GM19328 (cell line): ENCODE measurements around the gene EVA1A.

Experiments
- ATAC-seq: cut with Tn5 transposase; IDR thresholded peaks from one replicate; pipeline ENCODE4 v1.9.1; 2021; ENCODE audit warnings: mild to moderate bottlenecking, moderate library complexity; ENCODE audit not compliant: unreplicated experiment

EVA1A gene

DNA sequence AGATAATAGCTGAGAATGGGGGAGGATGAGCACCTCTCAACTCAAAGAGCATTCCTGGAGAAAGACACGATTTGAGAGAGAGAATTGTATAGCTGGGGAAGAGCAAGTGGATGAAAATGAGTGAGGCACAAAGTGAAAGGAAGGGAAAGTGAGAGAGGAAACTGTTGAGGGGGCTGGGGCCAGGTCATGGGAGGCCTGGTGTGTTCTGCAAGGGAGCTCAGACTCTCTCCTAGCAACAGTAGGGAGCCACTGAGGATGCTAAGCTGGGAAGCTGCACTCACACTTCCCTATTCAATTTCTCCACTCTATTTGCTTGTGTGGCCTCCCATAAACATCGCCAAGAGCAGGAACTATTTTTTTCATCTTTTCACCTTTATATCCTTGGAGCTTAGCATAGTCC, 14.8 kb downstream of the EVA1A start:
- no peak for ATAC-seq

DNA sequence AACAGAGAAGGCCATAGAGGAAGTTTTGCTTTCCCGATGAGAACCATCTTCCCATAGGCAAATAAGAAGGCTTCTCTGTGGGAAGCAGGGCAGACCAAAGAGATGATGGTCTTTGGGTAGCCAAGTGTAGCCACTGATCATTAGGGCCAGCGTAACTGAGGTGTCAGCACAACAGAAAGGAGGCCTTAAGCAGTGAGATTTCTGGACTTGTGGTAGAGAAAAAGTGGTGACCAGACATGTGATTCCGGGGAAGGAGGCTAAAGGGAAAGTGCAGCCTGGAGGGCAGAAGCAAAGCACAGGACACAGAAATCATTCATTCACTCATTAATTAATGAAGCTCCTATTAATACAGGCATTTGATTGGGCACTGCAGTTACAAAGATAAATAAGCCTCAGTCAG, 15.4 kb downstream of the EVA1A start:
- ATAC-seq: no peak

DNA sequence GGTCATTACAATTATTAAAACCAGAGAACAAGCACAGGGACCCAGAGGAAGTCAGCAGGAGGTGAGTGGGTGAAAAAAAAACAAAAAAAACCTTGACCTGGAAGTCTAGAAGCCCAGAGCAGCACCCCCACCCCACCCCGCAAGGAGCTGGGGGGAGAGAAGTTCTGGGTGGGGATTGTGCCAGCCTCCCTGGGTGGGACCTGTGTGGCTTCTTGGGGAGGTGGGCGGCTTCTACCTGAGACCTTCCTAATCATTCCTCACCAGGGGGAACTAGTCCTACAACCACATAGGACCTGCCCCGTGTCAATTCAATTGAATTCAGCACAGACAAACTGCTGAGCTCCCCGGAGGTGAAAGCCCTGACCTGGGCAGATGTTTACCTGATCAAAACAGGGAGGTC, 17.3 kb downstream of the EVA1A start:
- no peak for ATAC-seq

DNA sequence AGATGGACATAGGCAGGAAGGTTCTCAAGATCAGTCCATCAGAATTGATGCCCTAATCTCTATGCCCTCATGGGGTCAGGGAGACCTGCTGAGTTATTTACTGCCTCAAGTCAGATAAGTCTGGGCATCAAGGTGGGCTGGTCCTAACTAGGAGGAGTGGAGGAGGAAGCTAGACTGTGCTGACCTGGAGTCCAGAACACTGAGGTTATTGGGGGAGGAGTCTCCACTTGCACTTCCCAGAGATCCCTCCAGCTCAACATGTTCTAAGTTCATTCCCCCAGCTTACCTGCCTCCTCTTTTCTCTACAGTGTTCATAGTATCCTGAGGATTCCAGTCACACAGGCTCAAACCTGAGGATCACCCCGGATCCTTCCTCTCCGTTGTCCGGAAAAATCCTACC, 19.3 kb downstream of the EVA1A start:
- no peak for ATAC-seq

DNA sequence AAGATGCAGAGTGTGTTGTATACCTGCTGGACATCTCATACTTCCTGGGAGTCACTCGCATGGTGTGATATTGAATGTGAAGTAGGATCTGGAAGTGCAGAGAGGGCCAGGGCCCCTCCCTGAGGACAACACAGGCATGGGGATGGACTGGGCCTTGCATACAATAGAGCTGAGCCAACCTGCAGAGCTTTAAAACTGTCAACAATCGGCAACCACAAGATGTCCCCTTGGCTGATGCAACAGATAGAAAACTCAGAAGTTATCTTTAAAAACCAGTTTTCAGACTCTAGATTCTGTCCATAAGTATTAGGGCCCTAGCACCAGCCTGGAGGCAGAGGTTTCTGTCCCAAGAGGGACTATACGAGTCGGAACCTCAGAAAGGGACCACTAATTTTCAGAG, 19.7 kb downstream of the EVA1A start:
- ATAC-seq: no peak

DNA sequence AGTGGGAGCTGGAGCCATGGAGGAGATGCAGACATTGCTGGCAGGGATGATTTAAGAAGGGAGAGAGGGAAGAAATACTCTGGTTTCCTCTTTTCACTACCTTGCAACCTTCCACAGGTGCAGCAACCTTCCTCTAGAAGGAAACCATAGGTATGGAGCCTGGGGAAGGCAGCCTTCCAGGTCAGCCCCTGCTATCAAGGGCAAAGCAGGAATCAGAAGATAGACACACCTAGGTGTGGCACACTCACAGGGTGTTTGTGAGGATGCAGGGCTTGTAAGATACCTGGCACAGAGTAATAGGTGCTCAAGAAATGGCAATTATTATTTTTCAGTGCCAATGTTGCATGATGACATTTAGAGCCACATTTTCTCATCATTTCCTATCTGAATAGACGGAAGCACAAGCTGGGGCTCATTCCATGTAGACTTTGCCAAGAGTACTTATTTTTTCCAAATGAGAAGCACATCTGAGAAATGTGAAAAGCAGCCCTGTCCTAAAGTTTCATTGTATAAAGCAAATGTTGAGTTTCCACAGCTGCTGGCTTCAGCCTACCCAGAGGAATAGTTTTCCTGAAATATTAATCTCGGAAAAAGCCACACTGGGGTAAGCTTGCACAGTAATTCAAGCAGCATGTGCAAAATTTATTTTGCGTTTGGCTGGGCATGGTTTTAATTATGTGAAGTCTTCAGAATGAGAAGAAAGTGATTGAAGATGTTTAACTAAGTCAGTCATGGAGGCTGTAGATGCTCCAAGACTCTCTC, 20.6 kb downstream of the EVA1A start:
- ATAC-seq: no peak

DNA sequence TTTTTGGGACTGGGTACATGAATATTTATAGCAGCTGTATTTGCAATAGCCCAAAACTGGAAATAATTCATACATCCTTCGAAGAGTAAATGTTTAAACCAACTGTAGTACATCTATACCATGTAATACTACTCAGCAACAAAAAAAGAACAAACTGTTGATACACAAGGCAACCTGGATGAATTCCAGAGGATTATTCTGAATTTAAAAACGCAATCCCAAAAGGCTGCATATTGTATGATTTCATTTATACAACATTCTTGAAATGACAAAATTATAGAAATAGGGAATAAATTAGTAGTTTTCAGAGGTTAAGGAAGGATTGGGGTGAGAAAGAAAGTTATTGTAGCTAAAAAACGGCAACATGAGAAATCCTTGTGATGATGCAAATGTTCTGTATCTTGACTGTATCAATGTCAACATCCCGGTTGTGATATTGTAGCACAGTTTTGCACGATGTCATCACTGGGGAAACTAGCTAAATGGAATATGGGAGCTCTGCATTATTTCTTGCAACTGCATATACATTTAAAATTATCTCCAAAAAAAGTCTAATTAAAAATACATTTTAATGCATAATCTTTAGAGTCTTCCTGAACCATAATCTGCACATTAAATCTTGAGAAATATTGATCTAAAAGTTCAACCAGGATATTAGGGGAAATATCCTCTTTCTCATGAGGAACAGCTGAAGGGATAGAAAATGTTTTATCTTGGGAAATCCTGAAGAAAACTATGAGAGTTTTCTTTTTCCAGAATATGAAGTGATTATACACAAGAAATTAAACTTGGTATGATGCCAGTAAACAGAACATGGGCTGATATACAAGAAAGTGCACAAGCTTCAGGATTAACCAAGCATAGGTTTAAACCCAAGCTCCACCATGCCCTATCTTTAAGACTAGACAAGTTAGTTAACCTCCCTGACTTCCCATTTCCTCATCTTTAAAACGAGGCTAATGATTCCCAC, 21.9 kb downstream of the EVA1A start:
- no peak for ATAC-seq

DNA sequence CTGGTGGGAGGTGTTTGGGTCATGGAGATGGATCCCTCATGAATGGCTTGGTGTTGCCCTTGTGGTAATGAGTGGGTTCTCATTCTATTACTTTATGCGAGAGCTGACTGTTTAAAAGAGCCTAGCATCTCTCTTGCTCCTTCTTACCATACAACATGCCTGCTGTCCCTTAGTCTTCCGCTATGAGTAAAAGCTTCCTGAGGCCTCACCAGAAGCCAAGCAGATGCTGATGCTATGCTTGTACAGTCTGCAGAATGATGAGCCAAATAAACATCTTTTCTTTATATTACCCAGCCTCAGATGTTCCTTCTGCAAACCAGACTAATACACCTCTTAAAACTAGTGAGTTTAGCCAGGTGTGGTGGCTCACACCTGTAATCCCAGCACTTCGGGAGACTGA, 23.1 kb downstream of the EVA1A start:
- no peak for ATAC-seq

DNA sequence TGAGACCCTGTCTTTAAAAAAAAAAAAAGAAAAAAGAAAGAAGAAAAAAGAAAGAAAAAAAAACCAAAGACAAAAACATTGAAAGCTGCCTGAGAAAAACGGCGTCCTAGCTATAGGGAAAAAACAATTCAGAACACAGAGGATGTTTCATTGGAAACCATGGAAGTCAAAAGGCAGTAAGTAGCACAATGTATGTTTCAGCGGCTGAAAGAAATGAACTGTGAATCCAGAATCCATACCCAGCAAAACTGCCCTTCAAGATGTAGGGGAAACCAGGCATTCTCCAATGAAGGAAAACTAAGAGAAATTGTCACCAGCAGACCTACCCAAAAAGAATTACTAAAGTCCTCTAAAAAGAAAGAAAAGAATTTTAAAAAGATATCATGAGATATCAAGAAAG, 27.6 kb downstream of the EVA1A start:
- ATAC-seq: no peak

DNA sequence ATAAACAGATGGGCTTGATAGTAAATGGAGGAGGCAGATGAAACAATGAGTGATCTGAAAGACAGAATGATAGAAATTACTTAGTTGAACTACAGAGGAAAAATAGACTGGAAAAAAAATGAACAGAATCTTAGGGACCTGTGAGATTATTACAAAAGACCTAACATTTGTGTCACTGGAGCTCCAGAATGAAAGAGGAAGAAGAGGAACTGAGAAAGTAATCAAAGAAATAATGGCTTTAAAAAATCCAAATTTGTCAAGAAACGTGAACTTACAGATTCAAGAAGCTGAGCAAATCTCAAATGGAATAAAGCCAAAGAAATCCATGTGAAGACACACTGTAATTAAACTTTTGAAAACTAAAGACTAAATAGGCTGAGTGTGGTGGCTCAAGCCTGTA, 28.3 kb downstream of the EVA1A start:
- no peak for ATAC-seq

DNA sequence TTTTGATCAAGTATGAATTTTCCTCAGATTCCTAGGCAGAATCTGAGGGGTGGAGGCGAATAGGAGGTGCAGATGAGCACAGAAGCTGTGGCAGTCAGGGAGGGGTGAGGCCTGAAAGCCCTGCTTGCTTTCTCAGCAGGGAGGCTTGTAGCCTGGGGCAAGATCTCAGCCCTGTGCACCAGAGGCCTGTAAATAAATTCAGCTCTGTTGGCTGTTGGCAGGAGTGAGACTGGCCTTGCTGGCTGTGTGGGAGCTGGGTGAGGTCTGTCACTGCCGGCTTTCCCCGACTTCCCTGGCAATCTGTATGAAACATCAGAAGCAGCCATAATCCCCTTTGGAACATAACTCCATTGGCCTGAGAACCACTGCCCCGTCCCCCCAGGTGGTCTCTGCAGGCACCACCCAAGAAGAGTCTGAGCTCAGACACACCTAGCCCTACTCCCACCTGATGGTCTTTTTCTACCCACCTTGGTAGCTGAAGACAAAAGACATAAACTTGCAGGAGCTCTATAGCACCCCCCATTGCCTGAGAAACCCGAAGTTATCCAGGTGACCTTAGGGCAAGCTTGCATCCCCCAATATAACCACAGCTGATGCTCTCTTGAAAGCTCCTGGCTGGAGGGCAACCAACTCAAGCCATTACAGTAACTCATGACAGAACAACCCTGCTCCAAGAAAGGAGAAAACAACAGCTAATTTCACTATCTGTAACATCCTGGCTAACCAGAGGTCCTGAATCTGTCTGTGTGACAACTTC, 32.3 kb downstream of the EVA1A start:
- ATAC-seq: no peak

DNA sequence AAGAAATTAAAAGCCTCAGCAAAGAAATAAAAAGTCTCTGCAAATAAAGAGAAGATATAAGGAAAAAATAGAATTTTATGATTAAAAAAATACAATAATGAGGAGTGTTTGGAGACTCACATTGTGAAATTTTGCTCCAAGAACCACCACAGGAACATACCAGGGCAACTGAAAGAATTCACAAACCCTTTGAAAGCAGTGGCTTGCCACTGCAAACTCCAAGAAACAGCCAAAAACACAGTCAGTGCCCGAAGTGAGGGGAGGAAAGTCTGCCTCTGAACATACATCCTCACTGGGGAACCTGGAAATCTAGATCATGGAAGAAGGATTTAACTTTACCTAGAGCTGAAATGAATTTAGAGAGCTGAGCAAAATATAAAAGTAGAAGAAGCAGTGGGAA, 33.1 kb downstream of the EVA1A start:
- ATAC-seq: no peak

DNA sequence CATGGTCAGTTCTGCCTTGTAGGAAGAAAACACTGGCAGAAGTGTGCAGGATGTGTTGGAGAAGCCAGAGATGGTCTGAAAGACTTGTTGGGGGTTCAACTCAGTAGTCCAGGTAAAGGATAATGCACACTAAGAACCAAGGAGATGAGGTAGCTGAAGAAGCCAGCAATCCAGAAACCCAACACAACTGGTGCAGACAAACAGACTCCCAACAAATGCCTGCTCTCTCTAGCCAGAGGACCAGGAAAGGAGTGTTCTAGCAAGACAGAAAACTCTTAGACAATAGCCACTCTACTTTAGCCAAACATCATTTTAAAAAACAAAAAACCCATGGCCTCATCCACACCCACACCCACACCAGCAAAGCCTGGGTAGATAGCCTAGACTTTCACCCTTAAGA, 33.9 kb downstream of the EVA1A start:
- no peak for ATAC-seq

DNA sequence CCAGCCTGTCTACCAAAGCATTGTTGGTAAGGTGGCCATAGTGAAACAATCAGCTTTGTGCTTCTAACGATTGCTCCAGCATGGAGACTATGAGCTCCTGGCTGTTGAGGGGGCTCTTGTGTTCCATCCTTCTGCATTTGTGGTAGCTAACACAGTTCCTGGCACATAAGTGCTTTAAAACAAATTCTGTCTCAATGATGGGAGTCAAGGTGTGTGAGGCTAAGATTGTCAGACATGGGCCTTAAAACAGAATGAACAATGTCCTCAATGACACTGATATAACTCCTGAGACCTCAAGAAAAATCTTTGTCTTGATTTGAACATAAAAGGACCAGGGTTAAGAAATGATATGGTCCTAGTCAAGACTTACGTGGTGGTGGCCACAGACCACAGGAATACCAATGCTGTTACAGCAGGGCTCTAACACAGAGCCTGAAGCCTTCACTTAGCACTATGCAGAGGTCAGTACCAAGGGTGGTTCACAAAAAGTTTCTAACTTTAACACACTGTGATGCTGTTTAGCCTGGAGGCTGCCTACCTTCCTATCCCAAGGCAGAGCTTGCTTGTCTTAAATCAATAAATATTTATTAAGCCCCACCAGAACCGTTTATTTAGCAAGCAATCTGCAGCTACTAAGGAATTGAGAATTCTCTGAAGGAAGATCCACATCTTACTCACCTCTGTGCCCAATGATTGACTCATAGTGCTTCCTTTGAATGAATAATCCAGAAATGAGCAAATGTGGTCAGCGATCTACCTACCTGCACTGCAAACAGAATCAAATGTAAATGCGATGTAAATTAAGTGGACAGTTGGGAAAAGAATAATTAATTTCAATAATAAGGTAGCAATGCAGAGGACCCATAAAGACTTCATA, 35.1 kb downstream of the EVA1A start:
- ATAC-seq: no peak

DNA sequence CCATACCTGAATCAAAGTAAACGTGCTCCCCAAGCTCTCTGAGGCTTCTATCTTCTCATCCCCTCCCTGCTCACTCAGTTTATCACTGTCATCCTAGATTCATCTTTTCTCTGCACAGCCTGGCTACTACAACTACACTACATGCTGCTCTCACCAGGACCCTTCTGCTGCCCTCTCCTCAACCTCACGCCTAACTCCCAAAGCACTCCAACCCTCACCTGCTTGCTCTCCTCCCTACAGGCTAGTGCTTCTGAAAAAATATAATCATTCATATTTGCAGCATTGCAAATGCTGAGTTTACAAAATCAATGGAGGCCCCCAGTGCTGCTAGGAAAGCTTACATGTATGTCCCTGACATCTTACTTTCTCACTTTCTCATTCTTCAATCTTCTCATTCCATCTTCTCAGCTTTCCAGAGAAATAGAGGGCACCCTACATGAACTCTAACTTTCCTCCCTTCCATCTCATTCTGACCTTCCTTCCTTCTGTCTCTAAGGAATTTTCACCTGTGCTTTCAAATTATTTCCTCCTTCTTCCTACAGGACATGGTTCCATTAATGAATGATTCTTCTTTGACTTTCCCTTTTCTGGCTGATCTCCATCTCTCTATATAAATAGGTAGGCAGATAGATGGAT, 36.3 kb downstream of the EVA1A start:
- ATAC-seq: no peak

DNA sequence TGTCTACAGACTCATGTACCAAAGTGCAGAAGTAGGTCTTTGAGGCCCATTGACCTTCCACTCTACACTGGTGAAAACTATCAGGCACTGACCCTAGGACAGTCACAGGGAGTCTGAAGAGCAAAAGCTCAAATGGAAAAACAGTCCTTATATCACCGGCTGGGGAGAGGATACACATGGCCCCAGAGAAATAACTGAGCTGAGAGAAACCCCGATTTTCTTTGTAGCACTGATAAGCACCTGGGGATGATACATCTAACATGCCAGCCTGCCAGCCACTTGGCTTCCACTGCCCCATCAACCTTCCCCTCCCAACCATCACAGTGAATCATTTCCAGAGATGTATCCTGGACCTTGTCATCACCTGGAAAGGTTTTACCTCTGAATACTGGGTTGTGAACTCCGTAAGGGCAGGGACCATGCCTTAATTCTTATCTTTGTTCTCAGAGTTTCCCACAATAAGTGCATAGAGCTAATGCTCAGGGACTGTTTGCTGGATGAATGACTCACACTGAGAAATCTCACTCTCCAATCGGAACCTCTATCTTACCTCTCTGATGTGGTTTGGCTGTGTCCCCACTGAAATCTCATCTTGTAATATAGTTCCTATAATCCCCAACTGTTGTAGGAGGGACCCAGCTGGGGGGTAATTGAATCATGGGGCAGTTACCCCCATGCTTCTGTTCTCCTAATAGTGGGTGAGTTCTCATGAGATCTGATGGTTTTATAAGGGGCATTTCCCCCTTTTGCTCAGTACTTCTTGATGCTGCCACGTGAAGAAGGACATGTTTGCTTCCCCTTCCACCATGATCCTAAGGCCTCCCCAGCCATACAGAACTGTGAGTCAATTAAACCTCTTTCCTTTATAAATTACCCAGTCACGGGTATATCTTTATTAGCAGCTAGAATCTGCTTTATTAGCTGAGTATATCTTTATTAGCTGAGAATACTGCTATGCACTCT, 37.1 kb downstream of the EVA1A start:
- ATAC-seq: peak; percentile 62

DNA sequence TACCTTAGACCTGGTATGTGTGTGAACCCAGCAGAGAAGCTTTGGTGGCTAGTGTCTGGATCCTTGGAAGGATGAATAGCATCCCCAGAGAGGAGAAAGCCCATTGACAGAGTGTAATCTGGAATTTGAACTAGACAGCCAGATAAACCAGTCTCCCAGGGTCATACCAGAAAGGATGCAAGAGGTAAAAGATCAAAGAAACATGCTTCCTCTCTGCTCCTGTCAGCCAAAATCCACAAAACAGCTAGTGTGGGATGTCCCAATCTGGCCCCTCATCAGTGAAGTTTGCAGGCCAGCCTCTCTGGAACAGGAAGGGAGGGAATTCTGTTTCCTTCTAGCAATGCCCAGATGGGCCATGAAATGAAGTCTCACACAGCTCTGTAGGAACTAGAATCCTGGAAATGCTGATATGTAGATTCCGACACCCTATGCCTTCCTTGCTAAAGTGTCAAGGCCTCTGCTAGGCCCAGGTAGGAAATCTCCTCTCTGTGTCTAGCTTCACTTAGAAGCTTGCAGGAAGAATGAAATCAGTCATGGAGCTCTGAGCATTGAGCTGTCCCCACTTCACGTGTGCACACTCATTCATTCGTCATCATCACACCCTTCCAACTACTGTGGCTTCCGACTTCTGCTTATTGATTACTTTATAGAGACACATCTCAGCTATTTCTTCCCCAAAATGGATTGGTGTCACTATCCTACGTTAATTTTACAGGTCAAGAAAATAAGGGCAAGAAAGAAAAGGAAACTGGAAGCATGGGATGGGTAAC, 38.0 kb downstream of the EVA1A start:
- ATAC-seq: no peak

DNA sequence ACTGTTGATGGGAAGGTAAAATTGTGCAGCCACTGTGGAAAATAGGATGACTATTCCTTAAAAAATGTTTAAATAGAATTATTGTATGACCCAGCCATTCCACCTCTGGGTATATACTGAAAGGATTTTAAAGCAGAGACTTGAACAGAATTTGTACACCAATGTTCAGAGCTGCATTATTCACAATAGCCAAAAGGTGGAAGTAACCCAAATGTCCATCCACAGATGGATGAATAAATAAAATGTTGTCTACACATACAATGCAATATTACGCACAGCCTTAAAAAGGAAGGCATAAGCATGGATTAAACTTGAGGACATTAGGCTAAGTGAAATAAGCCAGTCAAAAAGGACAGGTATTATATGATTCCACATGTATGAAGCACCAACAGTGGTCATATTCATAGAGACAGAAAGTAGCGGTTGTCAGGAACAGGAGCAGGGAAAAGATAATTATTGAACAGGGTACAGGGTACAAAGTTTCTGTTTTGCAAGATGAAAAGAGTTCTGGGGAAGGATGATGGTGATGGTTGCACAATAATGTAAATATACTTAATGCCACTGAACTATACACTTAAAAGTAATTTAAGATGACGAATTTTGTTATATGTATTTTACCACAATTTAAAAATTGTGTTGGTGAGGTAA, 39.4 kb downstream of the EVA1A start:
- ATAC-seq: no peak
